ENCODE data around the gene BTN1A1.
"Not testable (repeated sequence)": the region's sequence is repeated elsewhere in the genome, so short reads cannot be mapped to it uniquely, and the experiment has no call there.

BTN1A1 gene

DNA sequence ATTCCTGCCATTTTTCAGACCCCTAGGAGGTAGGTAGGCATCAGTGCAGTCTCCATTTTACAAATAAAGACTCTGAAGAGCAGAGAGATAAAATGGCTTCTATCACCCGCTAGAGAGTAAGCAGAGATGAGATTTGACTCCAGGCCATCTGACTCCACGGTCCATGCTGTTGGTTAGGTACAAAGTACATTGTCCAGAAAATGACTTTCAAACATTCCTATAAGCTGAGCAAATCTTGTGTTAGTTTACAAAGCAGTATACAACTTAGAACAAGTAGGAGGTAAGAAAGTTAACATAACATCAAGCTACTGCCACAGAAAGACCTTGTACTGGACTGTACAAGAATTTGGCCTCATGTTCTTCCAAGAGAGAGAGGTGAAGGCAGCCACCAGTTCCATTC is 14.9 kb downstream of the BTN1A1 start:
- no peak overlapping the region for H3K4me3 ChIP-seq (ENCODE audit: low read length)
- no peak for DNase-seq (ENCODE audit: low read depth)
- TF ChIP-seq, protein P1, sequence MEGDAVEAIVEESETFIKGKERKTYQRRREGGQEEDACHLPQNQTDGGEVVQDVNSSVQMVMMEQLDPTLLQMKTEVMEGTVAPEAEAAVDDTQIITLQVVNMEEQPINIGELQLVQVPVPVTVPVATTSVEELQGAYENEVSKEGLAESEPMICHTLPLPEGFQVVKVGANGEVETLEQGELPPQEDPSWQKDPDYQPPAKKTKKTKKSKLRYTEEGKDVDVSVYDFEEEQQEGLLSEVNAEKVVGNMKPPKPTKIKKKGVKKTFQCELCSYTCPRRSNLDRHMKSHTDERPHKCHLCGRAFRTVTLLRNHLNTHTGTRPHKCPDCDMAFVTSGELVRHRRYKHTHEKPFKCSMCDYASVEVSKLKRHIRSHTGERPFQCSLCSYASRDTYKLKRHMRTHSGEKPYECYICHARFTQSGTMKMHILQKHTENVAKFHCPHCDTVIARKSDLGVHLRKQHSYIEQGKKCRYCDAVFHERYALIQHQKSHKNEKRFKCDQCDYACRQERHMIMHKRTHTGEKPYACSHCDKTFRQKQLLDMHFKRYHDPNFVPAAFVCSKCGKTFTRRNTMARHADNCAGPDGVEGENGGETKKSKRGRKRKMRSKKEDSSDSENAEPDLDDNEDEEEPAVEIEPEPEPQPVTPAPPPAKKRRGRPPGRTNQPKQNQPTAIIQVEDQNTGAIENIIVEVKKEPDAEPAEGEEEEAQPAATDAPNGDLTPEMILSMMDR (conservative IDR thresholded peaks at IDR 0.05; ENCODE audit: low read depth, low read length), result no peak

DNA sequence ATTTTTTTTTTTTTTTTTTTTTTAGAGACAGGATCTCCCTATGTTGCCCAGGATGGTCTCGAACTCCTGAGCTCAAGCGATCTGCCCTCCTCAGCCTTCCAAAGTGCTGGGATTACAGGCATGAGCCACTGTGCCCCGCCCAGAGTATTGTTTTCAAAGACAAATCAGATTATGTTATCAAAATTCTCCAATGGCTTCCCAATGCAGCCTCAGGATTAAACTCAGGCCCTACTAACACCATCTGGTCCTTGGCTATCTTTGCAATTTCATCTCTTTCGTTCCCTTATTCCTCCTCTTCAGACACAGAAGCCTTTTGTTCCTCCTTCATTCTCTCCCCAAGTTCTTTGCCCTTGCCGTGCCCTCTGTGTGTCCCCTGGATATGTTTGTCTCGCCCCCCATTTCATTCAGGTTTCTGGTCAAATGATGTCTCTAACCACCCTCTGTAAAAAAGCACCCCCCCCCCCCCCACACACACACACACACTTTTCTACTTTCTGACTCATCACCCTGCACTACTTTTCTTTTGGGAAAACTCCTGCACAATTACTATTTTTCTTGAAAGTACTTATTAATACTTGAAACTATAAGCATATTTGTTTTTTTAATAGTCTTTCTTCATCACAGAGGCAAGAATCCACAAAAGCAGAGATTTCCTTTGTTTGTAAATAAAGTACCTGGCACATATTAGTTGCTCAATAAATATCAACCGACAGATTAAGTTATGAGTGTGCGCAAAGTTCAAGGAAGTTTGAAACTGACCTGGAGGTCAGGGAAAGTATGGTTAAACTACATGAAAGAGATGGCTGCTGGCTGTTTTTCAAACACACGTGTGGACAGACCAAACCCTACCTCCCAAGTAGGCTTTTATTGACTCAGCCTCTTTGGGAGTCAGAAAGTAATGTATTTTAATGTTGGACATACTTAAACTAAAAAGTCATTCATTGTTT is 16.7 kb downstream of the BTN1A1 start:
- TF ChIP-seq, protein P1 (conservative IDR thresholded peaks at IDR 0.05; ENCODE audit: low read depth, low read length), result no peak
- H3K4me3 ChIP-seq (ENCODE audit: low read length), result no peak overlapping the region
- DNase-seq (ENCODE audit: low read depth), result no peak

DNA sequence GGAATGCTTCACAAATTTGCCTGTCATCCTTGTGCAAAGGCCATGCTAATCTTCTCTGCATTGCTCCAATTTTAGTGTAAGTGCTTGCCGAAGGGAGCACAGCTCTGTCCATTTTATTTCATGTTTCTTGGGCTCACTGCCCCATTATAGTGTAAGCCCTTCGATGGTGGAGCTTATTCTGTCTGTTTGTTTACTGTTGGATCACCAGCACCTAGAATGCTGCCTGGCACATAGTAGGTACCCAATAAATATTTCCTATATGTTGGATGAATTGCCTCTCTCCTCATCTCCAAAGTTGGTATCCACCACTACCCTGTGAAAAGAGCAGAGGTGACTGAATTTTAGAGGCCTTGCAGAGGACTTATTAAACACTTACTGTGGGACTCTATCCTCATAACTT is 19.3 kb downstream of the BTN1A1 start:
- no peak overlapping the region for H3K4me3 ChIP-seq (ENCODE audit: low read length)
- TF ChIP-seq, protein P1 (conservative IDR thresholded peaks at IDR 0.05; ENCODE audit: low read depth, low read length), result no peak
- no peak for DNase-seq (ENCODE audit: low read depth)

DNA sequence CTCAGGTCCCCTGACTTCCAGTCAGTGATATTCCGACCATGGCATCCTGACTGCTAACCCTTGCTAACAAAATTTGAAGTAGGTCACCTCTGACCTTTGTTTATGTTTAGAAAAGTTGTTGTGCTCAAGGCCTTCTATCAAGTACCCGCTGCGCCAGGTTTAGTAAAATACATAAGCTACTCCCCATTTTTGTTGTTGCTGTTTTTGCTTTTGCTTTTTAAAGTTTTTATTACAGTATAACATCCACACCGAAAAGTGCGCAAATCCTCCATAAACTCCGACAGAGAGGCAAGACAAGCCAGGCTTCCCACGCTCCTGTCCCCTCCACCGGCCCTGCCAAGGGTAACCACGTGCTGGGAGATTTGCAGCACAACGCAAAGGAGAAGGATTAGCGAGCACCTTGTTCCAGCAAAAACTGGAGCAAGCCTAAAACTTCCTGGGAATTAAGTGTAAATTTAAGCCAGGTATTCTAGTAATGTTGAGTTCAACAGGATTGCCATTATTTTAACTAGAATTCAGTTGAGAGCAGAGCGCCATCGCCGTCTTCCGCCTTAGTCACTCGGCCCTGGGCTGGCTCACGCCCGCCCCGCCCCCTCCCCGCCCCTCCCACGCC is 20.2 kb downstream of the BTN1A1 start:
- peak; percentile 72 for DNase-seq (ENCODE audit: low read depth)

DNA sequence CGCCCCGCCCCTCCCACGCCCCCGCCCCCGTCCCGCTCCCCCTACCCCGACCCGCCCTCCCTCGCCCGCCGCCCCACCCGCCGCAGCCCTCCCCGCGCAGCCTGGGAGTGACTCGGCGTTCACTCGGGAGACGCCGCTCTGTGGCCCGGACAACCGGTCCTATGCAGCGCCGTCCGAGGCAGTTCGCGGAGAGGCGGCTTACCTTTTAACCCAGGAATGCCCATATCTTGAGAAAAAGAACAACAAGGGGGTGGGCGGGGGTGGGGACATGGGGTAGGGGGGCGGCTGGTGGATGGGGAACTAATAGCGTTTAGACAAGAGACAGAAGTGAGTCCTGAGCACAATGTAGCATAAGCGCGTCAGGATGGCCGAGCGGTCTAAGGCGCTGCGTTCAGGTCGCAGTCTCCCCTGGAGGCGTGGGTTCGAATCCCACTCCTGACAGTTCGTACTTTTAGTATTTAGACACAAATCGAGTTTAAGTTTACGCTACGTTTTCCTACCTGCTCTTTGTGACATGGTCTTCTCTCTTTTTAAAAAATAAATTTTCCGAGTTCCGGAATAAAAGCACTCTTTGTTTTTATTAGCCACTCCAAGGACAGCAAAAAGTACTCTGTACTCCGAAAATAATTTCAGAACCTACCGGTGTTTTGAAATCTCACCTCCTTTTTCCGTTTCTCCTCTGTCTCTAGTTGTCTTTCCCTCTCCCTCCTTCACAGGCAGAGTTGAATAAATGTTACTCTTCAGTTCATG is 20.9 kb downstream of the BTN1A1 start:
- peak; percentile 53 for DNase-seq (ENCODE audit: low read depth)
- peak overlapping the region; percentile 56 for H3K4me3 ChIP-seq (ENCODE audit: low read length)
- TF ChIP-seq, protein P1 (conservative IDR thresholded peaks at IDR 0.05; ENCODE audit: low read depth, low read length), result no peak

More for the DNA sequence above, 20.2 kb downstream of the BTN1A1 start:
- TF ChIP-seq, protein P1 (conservative IDR thresholded peaks at IDR 0.05; ENCODE audit: low read depth, low read length), result no peak
- peak overlapping the region; percentile 35 for H3K4me3 ChIP-seq (ENCODE audit: low read length)

DNA sequence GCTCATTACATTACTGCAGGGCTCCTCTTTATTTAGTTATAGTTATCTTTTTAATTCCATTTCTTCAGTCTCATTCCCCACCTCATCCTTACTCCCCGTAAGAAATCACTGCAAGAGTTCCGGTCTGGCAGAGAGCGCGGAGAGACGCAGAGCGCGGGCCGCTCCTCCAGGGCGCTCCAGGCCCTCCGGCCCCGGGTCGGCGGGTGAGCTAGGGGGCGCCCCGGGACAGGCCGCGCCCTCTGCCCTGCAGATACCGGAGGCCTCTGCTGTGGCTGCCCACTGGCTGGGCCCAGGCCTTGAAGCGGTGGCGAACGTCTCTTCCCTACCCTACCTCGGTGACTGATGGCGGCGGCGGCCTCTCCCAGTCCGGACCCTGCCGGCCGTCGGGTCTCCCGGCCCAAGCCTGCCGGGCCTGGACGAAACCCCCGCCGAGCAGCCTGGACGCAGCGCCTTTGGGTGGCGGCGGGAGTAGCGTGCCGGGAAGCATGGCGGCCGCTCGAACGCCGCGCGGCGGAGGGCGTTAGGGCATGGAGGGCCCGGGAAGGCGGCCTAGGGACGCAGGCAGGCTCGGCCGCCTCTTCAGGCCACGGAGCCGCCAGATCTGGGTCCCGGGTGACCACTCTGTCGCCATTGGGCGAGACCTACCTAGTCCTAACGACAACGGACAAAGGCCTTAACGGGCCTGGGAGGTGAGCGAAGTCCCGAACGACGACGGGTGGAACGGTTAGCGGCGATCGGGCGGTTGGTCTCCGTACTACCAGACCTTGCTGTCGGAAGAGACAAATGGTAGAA is 21.7 kb downstream of the BTN1A1 start:
- peak overlapping the region; percentile 56 for H3K4me3 ChIP-seq (ENCODE audit: low read length)
- DNase-seq (ENCODE audit: low read depth), result peak; percentile 34
- TF ChIP-seq, protein P1 (conservative IDR thresholded peaks at IDR 0.05; ENCODE audit: low read depth, low read length), result no peak

DNA sequence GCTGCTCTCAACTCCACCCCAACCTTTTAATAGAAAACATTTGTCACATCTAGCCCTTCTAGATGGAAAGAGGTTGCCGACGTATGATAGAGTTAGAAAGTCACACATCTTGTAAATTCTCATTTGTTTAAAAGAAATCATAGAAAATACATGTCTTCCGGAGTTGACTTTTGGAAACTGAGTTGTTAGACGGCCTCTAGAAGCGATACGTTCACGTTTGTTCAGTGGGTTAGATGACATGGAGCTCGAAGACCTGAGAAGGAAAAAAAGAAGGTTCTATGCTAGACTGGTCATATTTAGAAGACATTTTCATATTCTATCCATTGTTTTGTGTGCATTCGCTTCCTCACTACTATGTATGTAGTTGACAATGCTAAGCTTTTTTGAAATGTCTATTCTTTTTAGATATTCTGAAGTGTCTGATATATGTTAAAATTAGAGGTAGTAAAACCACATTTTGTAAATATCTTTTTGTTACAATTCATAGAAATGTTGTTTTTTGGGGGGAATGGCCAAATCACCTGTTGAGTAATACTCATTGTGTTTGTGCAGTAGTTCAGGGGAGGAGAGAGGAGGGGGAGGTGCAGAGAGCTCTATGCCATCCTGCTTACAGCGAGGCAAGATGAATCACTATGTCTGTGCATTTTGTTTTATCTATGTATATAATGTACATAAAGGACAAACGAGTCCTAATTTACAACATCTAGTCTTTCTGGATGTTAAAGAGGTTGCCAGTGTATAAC is 22.6 kb downstream of the BTN1A1 start:
- DNase-seq (ENCODE audit: low read depth), result not testable (repeated sequence)
- H3K4me3 ChIP-seq (ENCODE audit: low read length), result peak overlapping the region; percentile 56

DNA sequence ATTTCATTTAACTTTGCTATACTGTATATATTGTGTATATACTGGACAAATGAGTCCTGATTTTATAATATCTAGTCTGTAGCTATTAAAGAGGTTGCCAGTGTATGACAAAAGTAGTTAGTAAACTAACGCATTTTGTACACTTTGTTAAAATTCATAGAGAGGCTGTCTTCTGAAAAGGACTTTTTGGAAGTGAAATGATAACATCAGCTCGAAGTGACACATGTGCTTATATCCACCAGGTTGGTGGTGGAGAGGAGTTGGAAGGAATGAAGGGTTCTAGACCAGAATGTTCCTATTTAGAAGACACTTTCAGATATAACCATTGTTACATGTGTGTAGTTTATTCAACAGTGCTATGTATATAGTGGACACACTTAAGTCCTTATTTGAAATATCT is 24.2 kb downstream of the BTN1A1 start:
- not testable (repeated sequence) for H3K4me3 ChIP-seq (ENCODE audit: low read length); DNase-seq (ENCODE audit: low read depth)
